IMR-90 (cell line): ENCODE measurements around the gene SLC9A1. TPM values are rescaled to one million over a fixed set of nuclear protein-coding genes. Genes with fewer than 3 reads are reported as not detected.

Experiments used
- ATAC-seq: fragments of 200-7000 bp; cut with Tn5 transposase; 2 replicates; pipeline ENCODE4 v1.9.1; 2020; ENCODE audit warnings: low read depth, mild to moderate bottlenecking, moderate library complexity
- BruUV-seq: library from RNA; stranded (reverse); fragments of 400-500 nt; replicated peaks from 2 replicates; lab custom pipeline; 2021; lab: Mats Ljungman, UMichigan
- CTCF ChIA-PET: fragments of 300-600 bp; formaldehyde crosslinking; extraction: SDS; loops from one replicate; lab custom pipeline; 2021; ENCODE audit warnings: antibody characterized with exemption; lab: Yijun Ruan, JAX
- POLR2A ChIA-PET: fragments of 300-600 bp; sonication (Branson Sonifier 250); formaldehyde crosslinking; loops from one replicate; lab custom pipeline; 2022; ENCODE audit warnings: antibody characterized with exemption; ENCODE audit not compliant: unreplicated experiment; lab: Charles Lee
- DNase-seq: peaks from one replicate; pipeline ENCODE4 v3.0.0; 2013
- H2AFZ ChIP-seq: replicated peaks from 2 replicates; pipeline ENCODE3; 2013; ENCODE audit warnings: low read length, mild to moderate bottlenecking; ENCODE audit not compliant: poor library complexity
- H2AK5ac ChIP-seq: 2 replicates; pipeline ENCODE4 v1.6.1; 2013; ENCODE audit warnings: low read depth, low read length, inconsistent platforms
- H2AK9ac ChIP-seq: replicated peaks from 2 replicates; pipeline ENCODE3; 2013; ENCODE audit warnings: mild to moderate bottlenecking, low read depth, low read length, moderate library complexity; ENCODE audit not compliant: poor library complexity
- H2BK120ac ChIP-seq: 2 replicates; pipeline ENCODE4 v1.6.1; 2013; ENCODE audit warnings: low read depth, low read length, inconsistent platforms
- H2BK15ac ChIP-seq: 3 replicates; pipeline ENCODE4 v1.6.1; 2013; ENCODE audit warnings: low read depth, low read length, inconsistent platforms
- H2BK20ac ChIP-seq: 2 replicates; pipeline ENCODE4 v1.6.1; 2013; ENCODE audit warnings: low read depth, mild to moderate bottlenecking, inconsistent platforms, low read length, moderate library complexity
- H2BK5ac ChIP-seq: 2 replicates; pipeline ENCODE4 v1.6.1; 2013; ENCODE audit warnings: mild to moderate bottlenecking, low read depth, low read length, inconsistent platforms; ENCODE audit not compliant: poor library complexity, severe bottlenecking
- H3K14ac ChIP-seq: replicated peaks from 2 replicates; pipeline ENCODE4 v1.6.1; 2013; ENCODE audit warnings: low read depth, low read length, inconsistent platforms
- H3K18ac ChIP-seq: 2 replicates; pipeline ENCODE4 v1.6.1; 2013; ENCODE audit warnings: low read depth, low read length, control low read depth
- H3K23ac ChIP-seq: 2 replicates; pipeline ENCODE4 v1.6.1; 2013; ENCODE audit warnings: low read depth, low read length, inconsistent platforms
- H3K27ac ChIP-seq: 2 replicates; pipeline ENCODE4 v1.5.1; 2013; ENCODE audit warnings: mild to moderate bottlenecking, control low read depth, low read length; ENCODE audit not compliant: insufficient read depth
- H3K27me3 ChIP-seq: 2 replicates; pipeline ENCODE4 v1.6.1; 2013; ENCODE audit warnings: low read length; ENCODE audit not compliant: control insufficient read depth, insufficient read depth
- H3K36me3 ChIP-seq: 2 replicates; pipeline ENCODE4 v1.6.1; 2013; ENCODE audit warnings: low read length, mixed read lengths; ENCODE audit not compliant: control insufficient read depth, insufficient read depth
- H3K4ac ChIP-seq: 2 replicates; pipeline ENCODE4 v1.6.1; 2013; ENCODE audit warnings: low read depth, low read length, inconsistent platforms
- H3K4me1 ChIP-seq: 2 replicates; pipeline ENCODE4 v1.6.1; 2013; ENCODE audit warnings: low read length, mixed read lengths; ENCODE audit not compliant: control insufficient read depth, insufficient read depth
- H3K4me2 ChIP-seq: 2 replicates; pipeline ENCODE4 v1.6.1; 2013; ENCODE audit warnings: low read depth, mild to moderate bottlenecking, control low read depth, low read length, moderate library complexity
- H3K4me3 ChIP-seq: 2 replicates; pipeline ENCODE4 v1.5.1; 2013; ENCODE audit warnings: low read depth, mild to moderate bottlenecking, control low read depth, low read length, moderate library complexity; ENCODE audit not compliant: insufficient read depth
- H3K56ac ChIP-seq: 2 replicates; pipeline ENCODE4 v1.6.1; 2013; ENCODE audit warnings: low read length, inconsistent platforms; ENCODE audit not compliant: insufficient read depth; ENCODE audit errors: extremely low read depth
- H3K79me1 ChIP-seq, 2 experiments: 2 replicates each; pipeline ENCODE4 v1.6.1; 2013; ENCODE audit warnings: low read length in 2 of 2, inconsistent platforms in 1 of 2, low read depth in 1 of 2
- H3K9ac ChIP-seq: 2 replicates; pipeline ENCODE4 v1.6.1; 2013; ENCODE audit warnings: low read depth, low read length, control low read depth
- H3K9me1 ChIP-seq: 2 replicates; pipeline ENCODE4 v1.6.1; 2013; ENCODE audit warnings: low read length, inconsistent platforms; ENCODE audit not compliant: insufficient read depth
- H3K9me3 ChIP-seq: 2 replicates; pipeline ENCODE4 v1.6.1; 2013; ENCODE audit warnings: low read length; ENCODE audit not compliant: control insufficient read depth, insufficient read depth
- H4K20me1 ChIP-seq: 2 replicates; pipeline ENCODE4 v1.6.1; 2013; ENCODE audit warnings: low read length, inconsistent platforms; ENCODE audit not compliant: insufficient read depth
- H4K5ac ChIP-seq: 2 replicates; pipeline ENCODE4 v1.6.1; 2013; ENCODE audit warnings: mild to moderate bottlenecking, low read depth, low read length, control low read depth
- H4K8ac ChIP-seq, 2 experiments: 2 replicates each; pipeline ENCODE4 v1.6.1; 2013; ENCODE audit warnings: low read depth in 2 of 2, low read length in 2 of 2, control low read depth in 1 of 2, inconsistent platforms in 1 of 2
- H4K91ac ChIP-seq: 2 replicates; pipeline ENCODE4 v1.6.1; 2013; ENCODE audit warnings: low read depth, low read length, inconsistent platforms; ENCODE audit not compliant: insufficient read depth
- CEBPB ChIP-seq: IDR thresholded peaks from 2 replicates; pipeline ENCODE4 v1.6.1; 2012; ENCODE audit warnings: low read depth, low read length, improper control_type of control experiment
- CTCF ChIP-seq: conservative IDR thresholded peaks from 2 replicates; pipeline ENCODE4 v1.5.1; 2012; ENCODE audit warnings: mild to moderate bottlenecking, low read depth, low read length, improper control_type of control experiment
- SMC3 ChIP-seq: fragments of 150-350 bp; IDR thresholded peaks from 2 replicates; pipeline ENCODE4 v1.6.1; 2016; ENCODE audit warnings: low read depth, mild to moderate bottlenecking, antibody characterized with exemption, low read length, moderate library complexity
- WGBS, 2 experiments: methylation state at CpG; one replicate each; pipeline versions ENCODE4 v1.1.5 to v1.1.7; 2013; ENCODE audit warnings: missing lambda C conversion rate in 2 of 2; ENCODE audit not compliant: insufficient read length in 1 of 2; ENCODE audit errors: extremely low coverage in 2 of 2; 5-methylcytosine and 5-hydroxymethylcytosine counted together
- dilution Hi-C: fragments of 300-500 bp; cut with HindIII; formaldehyde crosslinking; loops from one replicate; pipeline ENCODE4 v1.14.3; 2018; ENCODE audit warnings: low sequenced_read_pairs; ENCODE audit not compliant: unreplicated experiment
- in situ Hi-C: fragments of 300-500 bp; cut with MboI; formaldehyde crosslinking; loops from 3 replicates; pipeline ENCODE4 v1.14.3; 2019; ENCODE audit warnings: low sequenced_read_pairs, inconsistent platforms, mixed read lengths
- intact Hi-C: fragments of 100-400 bp; cut with micrococcal nuclease; formaldehyde crosslinking; loops from 2 replicates; pipeline ENCODE4 v1.10.0; 2022
- polyA plus RNA-seq, 3 experiments: library from polyadenylated mRNA; depleted of rRNA; stranded (reverse); fragments of >200 nt; gene quantifications; 2 replicates each; pipeline ENCODE4 v1.2.3, GENCODE V29; 2012; ENCODE audit warnings: low replicate concordance in 1 of 3
- total RNA-seq: library from RNA; depleted of rRNA; stranded (reverse); fragments of >200 nt; gene quantifications from 2 replicates; pipeline ENCODE4 v1.2.3, GENCODE V29; 2012

The SLC9A1 gene
- total and polyA plus RNA-seq, 2 of the 4 experiments (the other 2 are of a cell fraction), result 2.0 to 21.2 TPM

GRCh38 chr1:27099135-27099586 lies 55.8 kb downstream of the SLC9A1 start (continued):
- TF ChIP-seq SMC3, result no peak

- 0 out of 2 replicates have a peak, but pooled peaks cover 1% of the 10 kb centered on the region for H3K36me3 ChIP-seq
- H3K27ac ChIP-seq, result peak overlapping the region; percentile 63
- no peaks in the 10 kb centered on the region for H4K20me1 ChIP-seq
- WGBS, 2 experiments, result 78% methylated on average over 6 of the region's 14 CpGs; no CpG with 5 or more reads in 1 of the 2 experiments
- 0 out of 2 replicates have a peak overlapping the region, but pooled peaks have one; percentile 9 for H3K18ac ChIP-seq
- BruUV-seq, result no TSS peak
- peaks cover 0 to 6% of the 10 kb centered on the region in 2 experiments; a peak in 1 of 4 replicates for H3K79me1 ChIP-seq
- H3K9ac ChIP-seq, result no peak overlapping the region
- peak overlapping the region; percentile 66 for H3K14ac ChIP-seq
- ChIA-PET CTCF (interaction anchor here (8.4 kb wide), 1 partner anchor 53 kb away, joined by 65 read pairs; no protein-coding TSS in a partner anchor), POLR2A (interaction anchor here (0.6 kb wide), 1 partner anchor 56 kb away, joined by 3 read pairs; the partner anchor contains the start of gene SLC9A1)
- 0 out of 2 replicates have a peak, but pooled peaks cover 4% of the 10 kb centered on the region for H3K9me1 ChIP-seq
- intact Hi-C loops (no loop called here), dilution Hi-C loops (no loop called here), in situ Hi-C loops (loop anchor here (5.0 kb wide), 3 partner anchors 51 to 136 kb away; partner anchors contain the start of gene KDF1)
- TF ChIP-seq CEBPB (peak; percentile 89), CTCF (no peak)
- DNase-seq (no peak), ATAC-seq (no peak)
- no peaks in the 10 kb centered on the region for H3K9me3 ChIP-seq
- H3K4ac ChIP-seq, result peak overlapping the region; percentile 54
- peak overlapping the region; percentile 73 for H2AK5ac ChIP-seq
- peak overlapping the region; percentile 91 for H2AFZ ChIP-seq
- H3K4me2 ChIP-seq, result no peak overlapping the region
- H2BK20ac ChIP-seq, result no peak overlapping the region
- H2BK15ac ChIP-seq, result no peak overlapping the region
- H3K56ac ChIP-seq, result no peak overlapping the region
- H2BK120ac ChIP-seq, result peak overlapping the region; percentile 76; the same call in 1 of the 2 replicates
- H4K91ac ChIP-seq, result peak overlapping the region; percentile 56; the same call in 1 of the 2 replicates
- H4K5ac ChIP-seq, result peak overlapping the region; percentile 39; the same call in 1 of the 2 replicates
- peak overlapping the region; percentile 2 to 11; a peak in 2 of 4 replicates for H4K8ac ChIP-seq
- peaks cover 16% of the 10 kb centered on the region for H3K4me1 ChIP-seq
- peak overlapping the region; percentile 81 for H2AK9ac ChIP-seq
- peak overlapping the region; percentile 65 for H2BK5ac ChIP-seq
- no peak overlapping the region for H3K23ac ChIP-seq
- H3K4me3 ChIP-seq, result no peak overlapping the region
- H3K27me3 ChIP-seq, result no peaks in the 10 kb centered on the region
Measured at GRCh38 chr1:27098431-27099134, 56.3 kb downstream of the SLC9A1 start.
